CD4-positive, alpha-beta T cell treated with Interleukin-12 subunit alpha and Interleukin-12 subunit beta, for 1 hour (primary cell): ENCODE results near the gene ARFGAP1.
"Not testable (repeated sequence)": the region's sequence is repeated elsewhere in the genome, so short reads cannot be mapped to it uniquely, and the experiment has no call there.

Experiments used
- DNase-seq: peaks from one replicate; pipeline ENCODE4 v3.0.0-alpha.2; 2020

The ARFGAP1 gene

DNA sequence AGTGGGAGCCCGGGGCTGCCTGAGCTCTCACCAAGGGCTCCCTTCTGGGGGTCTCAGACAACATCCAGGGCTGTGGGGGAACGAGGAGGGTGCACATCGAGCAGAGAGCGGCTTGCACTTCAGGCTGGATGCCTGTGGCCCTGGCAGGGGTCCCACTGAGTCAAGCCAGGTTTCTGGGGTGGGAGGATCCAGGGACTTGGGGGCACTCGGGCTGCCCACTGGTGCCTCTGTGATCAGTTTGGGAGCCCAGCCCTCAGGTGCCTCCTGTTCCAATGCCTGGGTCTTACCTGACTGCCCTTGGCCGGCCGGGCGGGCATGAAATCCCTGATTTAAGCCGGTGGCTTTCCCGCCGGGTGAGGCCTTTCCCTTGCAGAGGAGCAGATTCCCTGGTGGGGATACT lies 20.8 kb downstream of the ARFGAP1 start:
- DNase-seq = no peak

DNA sequence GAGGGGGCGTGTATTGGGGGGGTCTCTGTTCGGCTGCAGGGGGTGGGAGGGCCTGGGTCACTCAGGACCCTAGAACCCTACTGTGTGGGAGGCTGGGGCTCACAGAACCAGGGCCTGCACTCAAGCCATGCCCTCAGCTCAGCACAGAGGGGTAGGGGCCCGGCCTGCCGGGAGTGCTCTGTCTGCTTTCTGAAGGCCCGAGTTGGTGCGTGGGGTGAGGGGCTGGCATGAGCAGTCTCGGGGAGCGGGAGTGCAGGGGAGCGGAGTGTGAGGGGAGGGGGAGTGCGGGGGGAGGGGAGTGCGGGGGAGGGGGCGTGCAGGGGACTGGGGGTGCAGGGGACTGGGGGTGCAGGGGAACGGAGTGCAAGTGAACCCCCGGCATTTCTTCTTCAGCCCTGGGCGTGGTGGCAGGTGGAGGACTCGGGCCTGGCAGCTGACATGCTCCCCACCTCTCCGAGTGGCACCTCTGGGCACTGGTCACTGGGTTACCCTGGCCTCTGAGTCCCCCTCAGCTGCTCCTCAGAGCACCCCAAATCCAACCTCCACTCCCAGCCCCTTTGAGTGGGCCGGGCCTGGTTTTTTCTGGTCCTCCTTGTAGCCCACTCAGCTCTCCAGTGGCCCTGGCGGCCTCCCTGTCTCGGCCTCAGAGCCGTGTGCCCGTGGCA lies 21.4 kb downstream of the ARFGAP1 start:
- DNase-seq = no peak

DNA sequence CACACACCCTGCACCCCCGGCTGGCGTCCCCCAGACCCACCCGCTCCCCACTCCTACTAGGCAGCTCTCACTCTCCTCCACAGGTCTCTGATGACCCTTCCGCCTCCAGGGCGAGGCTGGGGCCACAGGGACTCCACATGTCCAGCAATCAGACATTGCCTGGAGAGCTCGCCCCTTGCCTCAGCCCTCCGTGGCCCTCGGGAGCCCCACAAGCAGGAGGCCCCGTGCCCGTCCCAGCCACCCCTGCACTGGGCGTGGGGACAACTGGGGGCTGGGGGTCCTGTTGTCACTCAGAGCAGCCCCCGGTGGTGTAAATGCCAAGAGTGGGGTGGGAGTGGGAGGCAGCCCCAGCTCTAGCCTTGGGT lies 21.9 kb downstream of the ARFGAP1 start:
- DNase-seq = no peak

DNA sequence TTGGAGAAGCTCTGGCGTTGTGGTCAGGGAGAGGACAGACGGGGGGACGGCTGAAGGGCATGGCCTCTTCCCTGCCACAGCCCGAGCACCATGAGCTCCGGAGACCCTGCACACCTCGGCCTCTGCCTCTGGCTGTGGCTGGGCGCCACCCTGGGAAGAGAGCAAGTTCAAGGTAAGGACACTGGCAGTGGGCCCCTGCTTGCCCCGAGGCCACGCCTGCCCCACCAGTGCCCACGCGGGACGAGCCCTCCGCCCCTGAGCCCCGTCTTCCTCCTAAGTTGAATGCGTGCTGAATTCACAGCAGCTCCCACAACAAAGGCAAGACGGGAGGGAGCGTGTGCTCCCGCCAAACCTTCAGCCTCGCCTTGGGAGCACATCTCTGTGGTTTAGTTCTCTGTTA lies 22.4 kb downstream of the ARFGAP1 start:
- DNase-seq = no peak

DNA sequence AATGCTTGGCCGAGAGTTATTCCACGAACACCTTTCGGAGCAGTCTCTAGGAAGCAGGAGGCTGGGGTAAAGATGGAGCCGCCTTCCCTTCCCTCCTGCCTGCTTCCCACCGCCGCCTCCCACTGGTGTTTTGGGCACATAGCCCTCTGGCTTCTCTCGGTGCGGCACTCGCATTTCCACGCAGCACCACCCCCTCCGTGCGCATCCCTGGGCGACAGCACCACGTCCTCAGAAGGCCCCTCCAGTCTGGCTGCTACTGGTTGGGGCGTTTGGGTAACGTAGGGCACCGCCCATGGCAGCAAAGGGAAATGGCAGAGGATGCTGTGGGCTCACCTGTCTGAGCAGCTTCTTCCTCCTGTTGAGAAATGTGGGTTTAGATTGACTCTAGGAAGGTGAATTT lies 22.8 kb downstream of the ARFGAP1 start:
- peak; percentile 20 for DNase-seq

DNA sequence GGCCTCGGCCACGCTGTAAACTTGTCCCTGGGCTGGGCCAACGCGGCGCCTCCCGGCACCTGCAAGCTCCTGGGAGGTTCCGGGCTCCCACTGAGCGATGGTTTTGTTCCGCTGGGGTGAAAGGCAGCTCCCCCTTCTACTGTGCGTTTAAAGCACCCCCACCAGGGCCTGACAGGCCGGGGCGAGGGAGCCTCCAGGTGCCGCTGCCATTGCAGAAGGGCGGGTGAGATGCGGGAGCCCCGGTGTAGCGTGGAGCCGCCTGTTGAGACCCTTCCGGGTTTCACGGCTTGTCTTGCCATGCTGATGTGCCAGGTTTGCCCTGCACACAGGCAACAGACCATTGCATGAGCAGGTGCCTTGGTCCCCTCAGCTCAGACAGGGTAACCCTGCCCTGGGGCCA lies 23.2 kb downstream of the ARFGAP1 start:
- no peak for DNase-seq

DNA sequence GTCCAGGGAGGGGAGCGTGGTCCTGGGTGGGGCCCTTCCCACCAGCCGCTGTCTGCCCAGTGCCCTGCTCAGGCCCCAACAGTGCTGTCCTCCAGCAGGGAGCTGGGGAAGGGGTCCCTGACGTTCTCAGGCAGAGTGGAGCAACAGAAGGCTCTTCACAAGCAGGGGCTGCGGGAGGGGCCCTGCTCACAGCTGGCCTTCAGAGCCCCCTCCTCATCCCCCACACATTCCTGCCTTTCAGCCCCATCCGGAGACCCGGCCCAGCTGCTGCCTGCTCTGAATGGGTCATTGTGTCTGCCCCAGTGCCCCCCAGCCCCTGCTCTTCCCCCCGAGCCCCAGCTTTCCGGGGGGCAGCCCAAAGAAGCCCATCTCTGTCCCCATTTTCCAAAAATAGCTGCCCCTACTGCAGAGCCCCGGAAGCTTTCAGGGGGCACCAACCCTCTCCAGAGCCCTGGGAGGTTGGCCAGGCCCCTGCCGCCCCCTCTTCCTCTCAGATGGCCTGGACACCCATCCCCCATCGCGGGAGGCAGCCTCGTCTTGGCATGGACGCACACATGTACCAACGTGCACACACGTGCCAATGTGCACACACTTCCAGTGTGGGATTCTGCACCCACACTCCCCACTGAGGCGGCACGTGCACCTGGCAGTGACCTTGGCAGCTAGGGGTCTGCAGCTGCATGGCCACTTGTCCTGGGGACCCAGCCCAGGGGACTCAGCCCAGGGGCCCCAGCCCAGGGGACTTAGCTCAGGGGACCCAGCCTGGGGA lies 24.1 kb downstream of the ARFGAP1 start:
- no peak for DNase-seq

DNA sequence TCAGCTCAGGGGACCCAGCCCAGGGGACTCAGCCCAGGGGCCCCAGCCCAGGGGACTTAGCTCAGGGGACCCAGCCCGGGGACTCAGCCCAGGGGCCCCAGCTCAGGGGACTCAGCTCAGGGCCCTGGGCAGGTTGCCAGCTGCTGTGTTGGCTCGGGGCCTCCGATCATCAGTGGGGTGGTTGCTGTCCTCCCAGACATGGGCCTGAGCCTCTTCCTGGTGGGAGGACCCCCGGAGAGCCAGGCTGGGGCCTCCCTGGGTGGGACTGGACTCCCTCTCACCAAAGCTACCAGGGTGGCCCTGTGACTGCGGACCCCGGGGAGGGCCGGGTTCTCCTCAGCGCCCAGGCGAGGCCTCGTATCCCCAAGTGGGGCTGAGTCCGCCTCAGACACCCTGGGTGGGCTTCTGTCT lies 24.8 kb downstream of the ARFGAP1 start:
- no peak for DNase-seq

DNA sequence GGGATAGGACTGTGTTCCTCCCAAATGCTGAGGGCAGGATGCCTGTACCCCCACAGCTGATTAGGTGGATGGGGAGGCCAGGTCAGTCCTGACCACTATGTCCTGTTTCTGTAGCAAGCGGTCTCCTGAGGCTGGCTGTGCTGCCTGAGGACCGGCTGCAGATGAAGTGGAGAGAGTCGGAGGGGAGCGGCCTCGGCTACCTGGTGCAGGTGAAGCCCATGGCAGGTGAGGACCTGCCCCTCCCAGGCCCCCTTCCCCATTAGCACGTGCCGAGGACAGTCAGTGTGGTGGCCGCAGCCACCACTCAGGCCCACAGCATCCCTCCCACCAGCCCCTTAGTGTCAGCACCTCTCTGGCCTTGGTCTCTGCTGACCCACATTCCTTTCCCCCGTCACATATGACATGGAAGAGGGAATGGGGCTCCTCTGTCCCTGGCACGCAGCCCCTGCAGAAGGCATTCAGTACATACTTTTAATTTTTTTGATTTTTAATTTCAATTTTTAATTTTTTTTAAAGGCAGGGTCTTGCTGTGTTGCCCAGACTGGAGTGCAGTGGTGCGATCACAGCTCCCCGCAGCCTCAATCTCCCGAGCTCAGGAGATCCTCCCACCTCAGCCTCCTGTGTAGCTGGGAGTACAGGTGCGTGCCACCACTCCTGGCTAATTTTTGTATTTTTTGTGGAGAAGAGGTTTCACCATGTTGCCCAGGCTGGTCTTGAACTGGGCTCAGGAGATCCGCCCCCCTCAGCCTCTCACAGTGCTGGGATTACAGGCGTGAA lies 25.4 kb downstream of the ARFGAP1 start:
- no peak for DNase-seq

DNA sequence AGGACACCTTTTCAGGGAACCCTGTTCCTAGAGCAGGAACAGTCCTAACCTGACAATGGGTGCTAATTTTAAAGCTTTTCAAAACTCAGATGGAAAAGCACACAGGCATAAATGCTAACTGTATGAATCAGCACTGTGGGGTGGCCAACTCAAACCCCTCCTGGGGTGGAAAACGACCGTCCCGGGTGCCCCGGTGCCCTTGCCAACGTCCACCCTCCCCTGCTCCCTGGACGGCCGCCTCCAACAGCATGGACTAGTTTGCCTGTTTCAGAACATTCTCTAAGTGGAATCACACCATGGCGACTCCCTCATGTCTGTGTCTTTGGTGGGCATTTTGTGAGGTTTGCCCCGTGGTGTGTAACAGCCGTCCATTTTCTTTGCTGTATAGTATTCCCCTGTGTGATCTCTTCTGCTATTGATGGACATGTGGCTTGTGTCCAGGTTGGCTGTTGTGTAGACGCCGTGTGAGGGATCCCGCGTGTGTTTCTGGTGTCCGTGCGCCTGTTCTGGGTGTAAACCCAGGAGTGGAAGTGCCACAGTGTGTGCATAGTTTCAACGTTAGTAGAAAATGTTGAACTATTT lies 26.2 kb downstream of the ARFGAP1 start:
- DNase-seq = no peak

DNA sequence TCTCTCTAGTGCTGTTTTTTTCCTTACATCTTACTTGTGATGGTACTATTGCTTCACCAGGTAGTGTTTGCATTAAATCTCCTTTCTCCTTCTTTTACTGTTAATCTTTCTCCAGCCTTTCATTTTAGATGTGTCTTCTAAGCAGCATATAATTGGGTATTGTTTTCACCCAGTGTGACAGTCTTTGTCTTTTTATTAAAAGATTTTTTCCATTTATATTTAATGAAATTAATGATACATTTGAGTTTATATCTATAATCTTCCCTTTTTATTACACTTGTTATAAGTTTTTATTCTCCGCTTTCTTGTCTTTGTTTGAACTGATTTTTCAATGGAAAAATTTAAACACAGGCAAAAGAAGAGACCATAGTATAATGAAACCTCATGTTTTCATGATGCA lies 29.1 kb downstream of the ARFGAP1 start:
- DNase-seq = no peak

DNA sequence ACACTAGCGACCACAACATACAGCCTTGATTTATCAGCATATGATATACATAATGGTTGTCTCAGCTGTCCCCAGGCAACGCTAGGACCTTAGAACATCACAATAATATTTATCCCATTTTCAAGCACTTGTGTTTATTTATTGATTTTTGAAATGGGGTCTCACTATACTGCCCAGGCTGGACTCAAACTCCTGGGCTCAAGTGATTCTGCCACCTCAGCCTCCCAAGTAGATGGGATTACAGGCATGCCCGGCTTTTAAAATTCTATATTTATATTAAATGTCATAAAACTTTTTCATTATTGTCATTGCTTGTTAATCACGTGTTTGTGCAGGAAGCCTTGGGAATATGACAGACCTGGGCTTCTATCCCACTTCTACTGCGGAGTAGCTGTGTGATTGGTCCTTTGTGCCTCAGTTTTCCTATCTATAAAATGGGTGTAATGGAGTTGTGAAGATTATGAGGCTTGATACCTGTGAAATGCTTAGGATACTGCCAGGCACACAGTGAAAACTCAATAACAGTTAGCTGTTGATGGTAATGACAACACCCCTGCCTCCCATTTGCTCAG lies 30.6 kb downstream of the ARFGAP1 start:
- no peak for DNase-seq

DNA sequence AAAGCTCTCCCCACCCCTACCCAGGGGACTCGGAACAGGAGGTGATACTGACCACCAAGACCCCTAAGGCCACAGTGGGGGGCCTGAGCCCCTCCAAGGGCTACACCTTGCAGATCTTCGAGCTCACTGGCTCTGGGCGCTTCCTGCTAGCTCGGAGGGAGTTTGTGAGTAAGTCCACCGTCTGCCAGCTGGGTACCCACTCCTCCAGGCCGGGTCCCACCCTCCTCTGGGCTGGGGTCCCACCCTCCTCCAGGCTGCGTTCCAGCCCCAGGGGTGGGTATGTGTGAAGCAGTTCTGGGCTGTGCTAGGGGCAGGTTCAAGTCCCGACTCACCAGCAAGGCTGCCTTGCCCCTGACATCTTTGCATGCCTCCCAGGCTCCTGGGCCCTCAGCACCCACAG lies 32.8 kb downstream of the ARFGAP1 start:
- DNase-seq = no peak

DNA sequence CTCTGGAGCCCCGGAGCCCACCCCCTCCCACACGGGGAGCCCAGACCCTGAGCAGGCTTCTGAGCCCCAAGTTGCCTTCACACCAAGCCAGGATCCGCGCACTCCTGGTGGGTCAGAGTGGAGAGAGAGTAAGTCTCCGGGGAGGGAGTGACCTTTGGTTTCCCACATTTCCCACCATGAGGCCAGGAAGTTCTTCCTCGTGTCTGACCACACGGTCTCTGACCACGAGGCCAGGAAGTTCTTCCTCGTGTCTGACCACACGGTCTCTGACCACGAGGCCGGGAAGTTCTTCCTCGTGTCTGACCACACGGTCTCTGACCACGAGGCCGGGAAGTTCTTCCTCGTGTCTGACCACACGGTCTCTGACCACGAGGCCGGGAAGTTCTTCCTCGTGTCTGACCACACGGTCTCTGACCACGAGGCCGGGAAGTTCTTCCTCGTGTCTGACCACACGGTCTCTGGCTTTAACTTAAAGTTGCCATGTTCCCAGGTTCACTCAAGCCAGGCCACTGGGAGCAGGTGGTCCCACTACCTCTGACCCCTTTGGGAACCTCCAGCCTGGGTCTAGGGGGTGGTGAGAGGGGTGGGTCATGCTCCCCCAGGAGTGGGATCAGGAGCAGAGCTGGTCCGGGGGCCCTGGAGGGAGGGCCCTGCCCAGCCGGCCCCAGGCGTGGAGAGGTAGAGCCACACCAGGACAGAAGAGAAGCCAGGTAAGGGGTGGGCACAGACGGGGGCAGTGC lies 33.5 kb downstream of the ARFGAP1 start:
- DNase-seq = not testable (repeated sequence)

DNA sequence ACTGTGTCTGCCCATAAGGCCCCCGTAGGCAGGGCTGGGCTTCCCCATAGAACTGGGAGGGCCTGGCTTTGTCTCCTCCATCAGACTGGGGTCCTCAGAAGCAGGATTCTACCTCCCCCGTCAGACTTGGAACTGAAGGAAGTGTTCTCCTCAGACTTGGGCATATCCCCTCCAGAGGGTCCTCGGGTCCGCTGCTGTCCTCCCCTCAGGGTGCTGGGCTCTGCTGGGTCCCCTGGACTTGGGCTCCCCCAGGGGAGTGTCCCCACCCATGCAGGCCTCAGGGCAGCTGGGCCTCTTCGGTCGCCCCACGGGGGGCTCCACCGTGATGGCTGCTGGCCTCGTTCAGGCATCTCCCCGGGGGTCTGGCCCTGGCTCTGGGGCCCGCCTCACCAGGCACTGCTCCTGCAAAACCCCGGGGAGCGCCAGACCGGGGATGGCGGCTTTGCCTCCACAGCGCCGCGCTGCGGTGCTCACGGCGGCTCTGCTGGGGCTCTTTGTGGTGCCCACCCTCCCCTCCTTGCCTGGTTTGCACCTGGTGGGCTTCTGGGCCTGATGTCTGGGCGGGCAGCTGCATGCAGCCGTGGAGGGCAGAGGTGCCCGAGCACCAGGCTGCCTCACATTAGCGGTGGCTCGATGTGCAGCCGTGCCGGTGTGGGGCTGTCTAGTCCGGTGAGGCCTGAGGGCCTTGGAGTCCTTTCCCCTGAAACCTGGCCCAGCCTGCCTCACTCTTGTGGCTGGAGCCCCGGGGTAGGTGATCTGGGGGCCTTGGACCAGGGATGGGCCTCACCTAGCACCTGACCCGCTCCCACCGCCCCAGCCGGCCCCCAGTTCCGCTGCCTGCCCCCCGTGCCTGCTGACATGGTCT lies 34.3 kb downstream of the ARFGAP1 start:
- no peak for DNase-seq

DNA sequence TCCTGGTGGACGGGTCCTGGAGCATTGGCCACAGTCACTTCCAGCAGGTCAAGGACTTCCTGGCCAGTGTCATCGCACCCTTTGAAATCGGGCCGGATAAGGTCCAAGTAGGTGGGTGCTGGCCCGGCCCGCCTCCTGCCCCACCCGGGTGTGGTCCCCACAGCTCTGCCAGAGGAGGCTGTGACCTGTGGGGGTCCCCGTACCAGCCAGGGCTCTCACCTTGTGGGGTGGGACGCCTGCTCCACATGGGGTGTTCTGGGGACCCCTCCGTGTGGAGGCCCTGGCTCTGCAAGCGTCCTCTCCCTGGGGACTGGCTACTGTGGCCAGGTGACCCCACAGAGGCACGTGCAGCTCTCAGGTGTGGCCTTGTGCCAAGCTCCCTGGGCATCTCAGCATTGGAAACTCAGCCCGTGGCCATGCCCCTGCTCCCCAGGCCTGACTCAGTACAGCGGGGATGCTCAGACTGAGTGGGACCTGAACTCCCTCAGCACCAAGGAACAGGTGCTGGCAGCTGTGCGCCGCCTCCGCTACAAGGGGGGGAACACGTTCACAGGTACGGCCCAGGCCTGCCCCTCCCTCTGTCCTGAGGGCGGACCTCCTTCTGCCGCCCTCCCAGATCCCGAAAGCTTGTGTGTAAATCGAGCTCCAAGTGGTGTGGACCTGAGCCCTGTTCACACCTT lies 35.1 kb downstream of the ARFGAP1 start:
- no peak for DNase-seq

DNA sequence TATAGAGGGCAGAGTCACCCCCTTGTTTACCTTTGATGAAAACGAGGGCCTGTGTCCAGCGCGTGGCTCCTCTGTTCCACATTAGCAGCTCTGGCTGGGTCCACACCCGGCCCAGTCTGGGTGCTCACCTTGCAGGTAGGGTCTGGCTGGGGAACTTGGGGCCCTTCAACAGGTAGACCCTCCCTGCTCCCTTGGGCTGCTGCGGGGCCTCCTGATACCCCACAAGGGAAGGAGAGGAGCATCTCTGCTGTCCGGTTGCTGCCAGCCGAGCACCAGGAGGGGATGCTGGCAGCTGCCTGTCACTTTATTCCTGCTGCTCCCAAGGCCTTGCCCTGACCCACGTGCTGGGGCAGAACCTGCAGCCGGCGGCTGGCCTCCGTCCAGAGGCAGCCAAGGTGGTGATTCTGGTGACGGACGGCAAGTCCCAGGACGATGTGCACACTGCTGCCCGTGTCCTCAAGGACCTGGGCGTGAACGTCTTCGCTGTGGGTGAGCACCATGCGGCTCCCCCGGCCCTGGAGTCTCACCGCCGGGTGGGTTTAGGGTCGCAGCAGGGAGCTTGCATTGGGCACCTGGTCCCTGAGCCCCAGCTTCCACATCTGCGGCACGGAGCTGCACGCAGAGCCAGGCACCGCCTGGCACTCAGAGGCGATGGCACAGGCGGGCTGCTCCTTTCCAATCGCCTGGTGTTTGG lies 35.8 kb downstream of the ARFGAP1 start:
- DNase-seq = no peak

DNA sequence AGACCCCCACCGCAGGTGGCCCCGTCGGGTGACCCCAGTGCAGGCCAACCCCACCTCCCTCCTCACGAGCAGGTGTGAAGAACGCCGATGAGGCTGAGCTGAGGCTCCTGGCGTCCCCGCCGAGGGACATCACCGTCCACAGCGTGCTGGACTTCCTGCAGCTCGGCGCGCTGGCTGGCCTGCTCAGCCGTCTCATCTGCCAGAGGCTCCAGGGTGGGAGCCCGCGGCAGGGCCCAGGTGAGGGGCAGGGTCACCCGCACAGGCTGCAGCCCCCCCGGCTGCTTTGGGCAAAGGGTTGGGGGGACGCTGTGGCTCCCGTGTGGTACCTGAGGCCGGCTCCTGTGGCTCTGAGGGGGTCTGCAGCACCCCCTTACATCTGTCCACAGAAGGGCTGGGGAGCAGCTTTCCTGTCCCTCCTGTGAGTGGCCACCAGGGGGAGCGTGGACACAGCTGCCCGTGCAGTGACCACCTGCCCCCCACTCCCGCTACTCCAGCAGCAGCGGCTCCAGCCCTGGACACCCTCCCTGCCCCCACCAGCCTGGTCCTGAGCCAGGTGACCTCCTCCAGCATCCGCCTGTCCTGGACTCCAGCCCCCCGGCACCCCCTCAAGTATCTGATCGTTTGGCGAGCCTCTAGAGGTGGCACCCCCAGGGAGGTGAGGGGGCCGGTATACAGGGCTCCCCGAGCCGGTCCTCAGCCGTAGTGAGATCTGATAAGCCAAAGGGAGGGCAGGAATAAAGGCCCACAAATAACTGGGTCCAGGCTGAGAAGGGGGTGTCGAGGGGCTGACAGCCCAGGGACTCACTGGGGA lies 36.9 kb downstream of the ARFGAP1 start:
- peak; percentile 20 for DNase-seq

DNA sequence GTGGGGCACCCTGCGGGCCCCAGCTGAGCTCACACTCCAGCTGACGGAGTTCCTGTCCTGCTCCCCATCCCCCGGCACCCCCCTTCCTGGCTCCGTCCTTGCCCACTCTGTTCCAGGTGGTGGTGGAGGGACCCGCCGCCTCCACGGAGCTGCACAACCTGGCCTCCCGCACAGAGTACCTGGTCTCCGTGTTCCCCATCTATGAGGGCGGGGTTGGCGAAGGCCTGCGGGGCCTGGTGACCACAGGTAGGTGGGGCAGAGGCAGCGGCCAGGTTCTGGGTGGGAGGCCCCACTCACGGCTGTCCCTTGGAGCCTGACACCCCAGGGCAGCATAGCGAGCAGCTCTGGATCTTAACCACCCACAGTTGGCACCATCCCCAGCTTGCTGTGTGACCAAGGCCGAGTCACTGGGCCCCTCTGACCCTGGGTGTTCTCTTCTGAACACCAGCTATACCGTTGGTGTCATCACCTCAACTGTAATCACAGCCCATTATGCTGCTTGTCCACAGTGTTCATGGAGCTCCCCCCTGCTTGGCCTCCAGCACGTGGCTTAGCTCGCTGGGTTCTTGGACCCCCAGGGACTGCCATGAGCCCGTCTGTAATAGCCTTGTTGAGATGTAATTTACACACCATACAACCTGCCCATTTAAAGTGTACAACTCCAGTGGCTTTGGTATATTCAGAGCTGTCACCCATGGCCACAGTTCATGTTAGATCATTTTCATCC lies 37.8 kb downstream of the ARFGAP1 start:
- DNase-seq = no peak
